RWPE1 (cell line): Measurements from ENCODE around the gene GUF1.
A peak's percentile ranks its signal among the peaks of the same experiment; 100 is the strongest.

Experiments
- CTCF ChIA-PET: fragments of 350-600 bp; sonication (Branson Sonifier 250); formaldehyde crosslinking; extraction: SDS; loops from one replicate; lab custom pipeline; 2021; lab: Yijun Ruan, JAX
- POLR2A ChIA-PET: fragments of 400-600 bp; formaldehyde crosslinking; extraction: SDS; loops from one replicate; lab custom pipeline; 2020; ENCODE audit warnings: antibody characterized with exemption; ENCODE audit not compliant: low non-redundant PET; lab: Yijun Ruan, JAX
- DNase-seq: peaks from one replicate; pipeline ENCODE4 v3.0.0; 2012; ENCODE audit warnings: low spot score
- H3K27ac ChIP-seq: fragments of 450-650 bp; 2 replicates; pipeline ENCODE4 v1.5.1; 2017
- TF ChIP-seq, protein P1 (sequence below): fragments of 450-650 bp; conservative IDR thresholded peaks from 2 replicates; pipeline ENCODE4 v1.5.1; 2017; ENCODE audit warnings: low read depth, mild to moderate bottlenecking

GUF1 gene

DNA sequence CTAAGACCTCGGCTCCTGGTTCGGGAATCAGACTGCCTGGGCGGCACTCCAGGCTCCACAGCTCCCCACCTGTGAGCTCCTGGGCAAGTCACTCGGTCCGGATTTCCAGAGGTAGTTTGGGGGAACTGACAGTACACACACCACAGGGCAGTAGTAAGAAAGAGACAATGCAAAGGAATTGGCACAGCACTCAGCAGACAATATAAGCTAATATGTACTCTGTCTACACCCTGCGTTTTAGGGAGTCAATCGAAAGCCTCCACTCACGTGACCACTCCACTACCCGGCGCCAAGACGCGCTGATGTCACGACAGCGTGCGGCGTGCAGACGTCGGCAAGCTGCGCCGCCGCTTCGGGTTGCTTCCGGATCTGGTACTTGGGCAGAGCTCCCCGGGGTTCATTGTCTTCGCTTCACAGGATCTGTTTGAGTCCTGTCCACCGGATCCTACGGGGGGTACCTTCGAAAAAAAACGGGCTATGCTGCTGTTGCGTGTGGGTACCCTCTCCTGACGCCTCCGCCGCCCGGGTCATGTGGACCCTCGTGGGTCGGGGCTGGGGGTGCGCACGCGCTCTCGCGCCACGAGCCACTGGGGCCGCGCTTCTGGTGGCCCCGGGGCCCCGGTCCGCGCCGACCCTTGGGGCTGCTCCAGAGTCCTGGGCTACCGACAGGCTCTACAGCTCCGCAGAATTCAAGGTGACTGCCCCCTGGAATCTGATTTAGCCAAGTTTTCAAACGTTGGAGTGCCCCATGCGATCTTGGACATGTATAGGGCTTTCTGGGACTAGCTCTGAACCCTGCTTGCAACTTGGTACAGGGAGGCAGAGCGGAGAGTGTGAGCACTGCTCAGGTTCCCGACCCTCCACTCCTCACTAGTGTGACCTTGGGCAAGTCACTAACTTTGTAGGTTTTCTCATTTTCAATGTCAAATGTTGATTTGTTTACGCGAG, at the start of gene GUF1:
TSS of gene GUF1 (plus strand) at position 327 of the 948 bp plus-strand sequence. CDS start at position 530, 203 bp downstream.
- POLR2A ChIA-PET, result interaction anchor here (0.6 kb wide), 1 partner anchor 49 kb away, joined by 3 read pairs; no protein-coding TSS in a partner anchor
- DNase-seq, result peak; percentile 83
- CTCF ChIA-PET, result interaction anchor here (0.6 to 1.0 kb wide), 3 partner anchors 13 to 1713 kb away, joined by 3 read pairs; no protein-coding TSS in a partner anchor
- H3K27ac ChIP-seq, result peak within 1 kb of the TSS; percentile 88
- TF ChIP-seq, protein P1, sequence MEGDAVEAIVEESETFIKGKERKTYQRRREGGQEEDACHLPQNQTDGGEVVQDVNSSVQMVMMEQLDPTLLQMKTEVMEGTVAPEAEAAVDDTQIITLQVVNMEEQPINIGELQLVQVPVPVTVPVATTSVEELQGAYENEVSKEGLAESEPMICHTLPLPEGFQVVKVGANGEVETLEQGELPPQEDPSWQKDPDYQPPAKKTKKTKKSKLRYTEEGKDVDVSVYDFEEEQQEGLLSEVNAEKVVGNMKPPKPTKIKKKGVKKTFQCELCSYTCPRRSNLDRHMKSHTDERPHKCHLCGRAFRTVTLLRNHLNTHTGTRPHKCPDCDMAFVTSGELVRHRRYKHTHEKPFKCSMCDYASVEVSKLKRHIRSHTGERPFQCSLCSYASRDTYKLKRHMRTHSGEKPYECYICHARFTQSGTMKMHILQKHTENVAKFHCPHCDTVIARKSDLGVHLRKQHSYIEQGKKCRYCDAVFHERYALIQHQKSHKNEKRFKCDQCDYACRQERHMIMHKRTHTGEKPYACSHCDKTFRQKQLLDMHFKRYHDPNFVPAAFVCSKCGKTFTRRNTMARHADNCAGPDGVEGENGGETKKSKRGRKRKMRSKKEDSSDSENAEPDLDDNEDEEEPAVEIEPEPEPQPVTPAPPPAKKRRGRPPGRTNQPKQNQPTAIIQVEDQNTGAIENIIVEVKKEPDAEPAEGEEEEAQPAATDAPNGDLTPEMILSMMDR, result no peak

DNA sequence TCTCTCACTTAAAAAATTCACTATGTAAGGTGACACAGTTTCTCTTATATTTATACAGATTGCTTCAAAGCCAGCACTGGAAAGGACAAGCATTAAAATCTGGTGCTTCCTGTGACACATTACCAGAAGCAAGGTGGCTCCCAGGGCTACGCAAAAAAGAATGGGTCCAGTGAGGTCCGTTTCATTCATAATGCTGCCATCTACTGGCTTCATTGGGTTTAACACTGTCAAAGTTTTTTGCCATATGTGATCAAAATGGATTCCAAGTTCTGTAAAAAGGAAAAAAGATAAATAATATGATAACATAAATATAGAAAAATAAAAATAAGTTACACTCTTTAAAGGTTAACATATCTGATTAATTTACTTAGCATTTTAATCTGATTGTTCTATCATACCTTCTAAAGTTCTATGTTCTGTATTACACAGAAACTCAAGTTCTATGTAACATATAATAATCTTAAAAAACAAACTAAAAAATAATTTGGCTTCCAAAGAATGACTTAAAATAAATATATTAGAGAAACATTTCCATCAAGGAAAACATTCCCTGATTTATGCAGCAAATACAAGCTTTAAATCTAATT, 48.8 kb upstream of the GUF1 start:
- POLR2A ChIA-PET, result no interaction called here
- CTCF ChIA-PET, result interaction anchor here (0.7 to 0.9 kb wide), 4 partner anchors 17 to 1430 kb away, joined by 3 to 6 read pairs (median 4); partner anchors contain the start of gene KCTD8
- TF ChIP-seq, protein P1, result peak; percentile 77
- no peak overlapping the region for H3K27ac ChIP-seq
- DNase-seq, result peak; percentile 46

DNA sequence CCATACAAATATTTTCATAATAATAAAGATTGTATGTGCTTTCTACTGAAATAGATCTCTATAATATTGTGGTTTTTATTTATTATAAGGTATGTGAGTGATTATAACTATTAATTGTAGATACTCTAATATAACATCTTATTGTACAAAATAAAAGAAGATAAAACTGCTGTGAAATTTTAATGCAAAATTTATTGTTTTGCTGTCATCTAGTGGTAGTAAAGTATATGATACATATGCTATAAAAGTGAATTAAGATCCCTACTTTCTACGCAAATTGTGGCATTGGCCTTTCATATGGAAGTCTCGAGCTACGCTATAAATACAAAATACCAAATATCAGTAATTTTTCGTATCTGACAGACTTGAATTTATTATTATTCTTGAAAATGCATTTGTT, 46.1 kb upstream of the GUF1 start:
- no peak for DNase-seq
- ChIA-PET CTCF (interaction anchor here (0.6 to 0.7 kb wide), 2 partner anchors 1427 to 1702 kb away, joined by 3 read pairs; no protein-coding TSS in a partner anchor), POLR2A (no interaction called here)
- H3K27ac ChIP-seq, result no peak overlapping the region
- TF ChIP-seq, protein P1, result peak; percentile 39

- TF ChIP-seq, protein P1, result no peak
- POLR2A ChIA-PET, result no interaction called here
- H3K27ac ChIP-seq, result no peak overlapping the region
- DNase-seq, result no peak
- CTCF ChIA-PET, result interaction anchor here (0.6 kb wide), 1 partner anchor 1428 kb away, joined by 3 read pairs; no protein-coding TSS in a partner anchor
Measured at GRCh38 chr4:44632733-44633132, 45.5 kb upstream of the GUF1 start.

DNA sequence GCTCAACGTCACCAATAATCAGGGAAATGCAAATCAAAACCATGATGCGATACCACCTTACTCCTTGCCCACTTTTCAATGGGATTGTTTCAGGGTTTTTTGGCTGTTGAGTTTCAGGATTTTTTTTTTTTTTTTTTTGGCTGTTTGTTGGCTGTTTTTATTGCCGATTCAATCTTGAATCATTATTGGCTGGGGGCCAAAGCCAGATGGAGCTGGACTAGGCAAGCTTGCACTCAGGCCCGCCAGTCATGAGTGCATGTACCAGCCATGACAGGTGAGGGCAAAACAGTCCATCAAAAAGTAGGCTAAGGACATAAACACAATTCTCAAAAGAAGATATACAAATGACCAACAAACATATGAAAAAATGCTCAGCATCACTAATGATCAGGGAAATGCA, 40.1 kb upstream of the GUF1 start:
- POLR2A ChIA-PET, result no interaction called here
- no peak overlapping the region for H3K27ac ChIP-seq
- CTCF ChIA-PET, result no interaction called here
- TF ChIP-seq, protein P1, result no peak
- no peak for DNase-seq

DNA sequence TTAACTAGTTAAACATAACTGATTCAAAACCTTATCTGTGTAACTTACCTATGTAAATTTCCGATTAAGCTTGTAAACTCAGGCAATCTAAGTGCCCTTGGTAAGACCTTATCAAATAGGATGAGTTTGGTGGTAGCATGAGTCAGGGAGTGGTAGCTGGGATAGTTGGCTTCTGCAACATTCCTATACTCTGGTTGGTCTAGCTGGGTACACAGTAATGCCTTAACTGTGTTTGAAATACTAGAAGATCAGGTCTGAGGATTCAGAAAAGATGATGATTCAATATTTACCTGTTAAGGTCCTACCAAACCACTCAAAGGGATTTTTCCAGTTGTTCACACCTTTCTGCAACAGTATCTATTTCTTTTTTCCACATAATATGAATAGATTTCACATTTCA, 32.1 kb upstream of the GUF1 start:
- TF ChIP-seq, protein P1, result no peak
- no peak for DNase-seq
- ChIA-PET CTCF (interaction anchor here (0.5 kb wide), 1 partner anchor 17 kb away, joined by 3 read pairs; no protein-coding TSS in a partner anchor), POLR2A (no interaction called here)
- H3K27ac ChIP-seq, result no peak overlapping the region
